ENCODE data around the gene DDN. TPM values are rescaled to one million over a fixed set of nuclear protein-coding genes. Genes with fewer than 3 reads are reported as not detected.

DDN gene
- total RNA-seq, 1 experiment from 2014 or later: 0.17 TPM

GRCh38 chr12:48969833-48970701 is 29.1 kb downstream of the DDN start:
- no peaks in the 10 kb centered on the region for H3K9me2 ChIP-seq (ENCODE audit: insufficient read depth)
- DNase-seq: no peak
- no peaks in the 10 kb centered on the region for H3F3A ChIP-seq (ENCODE audit: insufficient read depth, low read depth)
- no peak overlapping the region for H3K27ac ChIP-seq
- H3K4me3 ChIP-seq: no peak overlapping the region
- CTCF ChIA-PET: no interaction called here
- peaks cover 17% of the 10 kb centered on the region; the same call in 1 of the 2 replicates for H3K27me3 ChIP-seq (ENCODE audit: insufficient read depth, low read depth)
- TF ChIP-seq EZH2 (IDR thresholded peaks at IDR 0.05; ENCODE audit: low read depth): no peak
- TF ChIP-seq, protein P1, sequence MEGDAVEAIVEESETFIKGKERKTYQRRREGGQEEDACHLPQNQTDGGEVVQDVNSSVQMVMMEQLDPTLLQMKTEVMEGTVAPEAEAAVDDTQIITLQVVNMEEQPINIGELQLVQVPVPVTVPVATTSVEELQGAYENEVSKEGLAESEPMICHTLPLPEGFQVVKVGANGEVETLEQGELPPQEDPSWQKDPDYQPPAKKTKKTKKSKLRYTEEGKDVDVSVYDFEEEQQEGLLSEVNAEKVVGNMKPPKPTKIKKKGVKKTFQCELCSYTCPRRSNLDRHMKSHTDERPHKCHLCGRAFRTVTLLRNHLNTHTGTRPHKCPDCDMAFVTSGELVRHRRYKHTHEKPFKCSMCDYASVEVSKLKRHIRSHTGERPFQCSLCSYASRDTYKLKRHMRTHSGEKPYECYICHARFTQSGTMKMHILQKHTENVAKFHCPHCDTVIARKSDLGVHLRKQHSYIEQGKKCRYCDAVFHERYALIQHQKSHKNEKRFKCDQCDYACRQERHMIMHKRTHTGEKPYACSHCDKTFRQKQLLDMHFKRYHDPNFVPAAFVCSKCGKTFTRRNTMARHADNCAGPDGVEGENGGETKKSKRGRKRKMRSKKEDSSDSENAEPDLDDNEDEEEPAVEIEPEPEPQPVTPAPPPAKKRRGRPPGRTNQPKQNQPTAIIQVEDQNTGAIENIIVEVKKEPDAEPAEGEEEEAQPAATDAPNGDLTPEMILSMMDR (conservative IDR thresholded peaks at IDR 0.05): no peak
- BruUV-seq (replicated peaks): no TSS peak
- H3K79me2 ChIP-seq (ENCODE audit: low read depth): no peaks in the 10 kb centered on the region
- intact Hi-C loops (cut with micrococcal nuclease; ENCODE audit: unreplicated experiment): no loop called here
- no peaks in the 10 kb centered on the region for H4K20me1 ChIP-seq (ENCODE audit: insufficient read depth)
- peak overlapping the region; percentile 93; the same call in 1 of the 2 replicates for H3K4me2 ChIP-seq
- H3K36me3 ChIP-seq (ENCODE audit: low read depth): no peaks in the 10 kb centered on the region
- no peak overlapping the region for H2AFZ ChIP-seq
- POLR2A ChIA-PET (ENCODE audit: unreplicated experiment): no interaction called here
- H3K4me1 ChIP-seq (replicated peaks; ENCODE audit: insufficient read depth): peaks cover 8% of the 10 kb centered on the region; the same call in 1 of the 2 replicates
- no peaks in the 10 kb centered on the region for H3K9me3 ChIP-seq (ENCODE audit: insufficient read depth, low read depth)

DNA sequence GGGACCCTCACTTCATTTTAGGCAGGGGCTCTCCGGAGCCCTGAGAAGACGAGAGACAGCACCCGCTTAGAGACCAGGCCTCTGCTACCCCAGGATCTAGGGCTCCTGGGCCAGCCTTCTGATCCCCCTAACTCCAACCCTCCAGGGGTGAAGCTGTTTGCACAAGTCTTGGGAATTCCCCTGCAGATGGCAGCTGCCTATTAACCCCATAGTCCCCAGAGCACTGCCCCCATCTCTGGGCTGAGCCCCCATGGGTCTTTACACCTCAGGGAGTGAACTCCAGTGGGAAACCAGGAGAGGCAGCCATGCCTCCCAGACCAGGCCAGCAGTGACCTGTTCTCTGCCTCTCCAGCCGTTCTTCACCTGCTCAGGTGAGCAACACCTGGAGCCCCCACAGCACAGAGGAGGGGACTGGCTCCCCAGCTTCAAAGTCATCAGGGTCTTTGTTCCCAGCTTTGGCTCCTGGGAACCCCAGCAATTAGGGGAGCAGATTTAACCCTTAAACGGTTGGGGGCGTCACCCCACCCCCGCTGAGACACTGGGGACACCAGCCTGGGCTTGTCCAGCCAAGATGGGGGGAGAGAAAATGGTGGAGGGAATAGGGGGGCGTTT is 29.9 kb downstream of the DDN start:
- CTCF ChIA-PET: interaction anchor here (0.6 kb wide), 1 partner anchor 18 kb away, joined by 6 read pairs; no protein-coding TSS in a partner anchor
- no peak overlapping the region for H3K4me3 ChIP-seq
- intact Hi-C loops (cut with micrococcal nuclease; ENCODE audit: unreplicated experiment): no loop called here
- TF ChIP-seq, protein P1 (conservative IDR thresholded peaks at IDR 0.05): no peak
- TF ChIP-seq EZH2 (IDR thresholded peaks at IDR 0.05; ENCODE audit: low read depth): no peak
- H3F3A ChIP-seq (ENCODE audit: insufficient read depth, low read depth): no peaks in the 10 kb centered on the region
- peaks cover 8% of the 10 kb centered on the region; the same call in 1 of the 2 replicates for H3K4me1 ChIP-seq (replicated peaks; ENCODE audit: insufficient read depth)
- no peaks in the 10 kb centered on the region for H3K9me2 ChIP-seq (ENCODE audit: insufficient read depth)
- no peaks in the 10 kb centered on the region for H3K36me3 ChIP-seq (ENCODE audit: low read depth)
- no peak overlapping the region for H3K27ac ChIP-seq
- no peaks in the 10 kb centered on the region for H3K9me3 ChIP-seq (ENCODE audit: insufficient read depth, low read depth)
- no peak for DNase-seq
- no TSS peak for BruUV-seq (replicated peaks)
- H3K79me2 ChIP-seq (ENCODE audit: low read depth): no peaks in the 10 kb centered on the region
- no peak overlapping the region for H2AFZ ChIP-seq
- no peaks in the 10 kb centered on the region for H4K20me1 ChIP-seq (ENCODE audit: insufficient read depth)
- peaks cover 17% of the 10 kb centered on the region; the same call in 1 of the 2 replicates for H3K27me3 ChIP-seq (ENCODE audit: insufficient read depth, low read depth)
- no peak overlapping the region for H3K4me2 ChIP-seq
- POLR2A ChIA-PET (ENCODE audit: unreplicated experiment): no interaction called here

DNA sequence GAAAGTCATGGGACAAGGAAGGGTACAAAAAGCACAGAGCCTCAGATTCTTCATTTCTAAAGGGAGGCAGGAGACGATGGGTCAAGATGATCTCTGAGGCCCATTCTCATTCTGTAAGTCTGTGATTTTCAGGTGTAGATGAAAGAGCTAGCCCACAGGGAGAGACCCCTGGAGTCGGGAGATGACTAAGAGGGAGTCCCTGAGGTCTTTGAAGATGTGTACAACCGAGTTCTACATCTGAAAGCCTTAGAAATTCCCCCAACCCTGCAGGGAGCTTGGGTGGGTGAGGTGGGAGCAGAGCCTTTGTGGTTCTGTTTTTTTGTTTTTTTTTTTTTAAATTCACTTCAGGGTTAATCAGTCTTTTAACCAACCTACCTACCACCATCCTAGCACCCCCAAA is 30.7 kb downstream of the DDN start:
- no peaks in the 10 kb centered on the region for H3F3A ChIP-seq (ENCODE audit: insufficient read depth, low read depth)
- H4K20me1 ChIP-seq (ENCODE audit: insufficient read depth): no peaks in the 10 kb centered on the region
- no peak for TF ChIP-seq EZH2 (IDR thresholded peaks at IDR 0.05; ENCODE audit: low read depth)
- TF ChIP-seq, protein P1 (conservative IDR thresholded peaks at IDR 0.05): no peak
- no peak overlapping the region for H3K4me2 ChIP-seq
- no peak overlapping the region for H2AFZ ChIP-seq
- peaks cover 8% of the 10 kb centered on the region; the same call in 1 of the 2 replicates for H3K4me1 ChIP-seq (replicated peaks; ENCODE audit: insufficient read depth)
- no peak for DNase-seq
- ChIA-PET POLR2A (ENCODE audit: unreplicated experiment) (interaction anchor here (0.6 to 0.7 kb wide), 3 partner anchors 50 to 296 kb away, joined by 3 to 5 read pairs (median 4); no protein-coding TSS in a partner anchor), CTCF (interaction anchor here (0.5 to 0.6 kb wide), 3 partner anchors 19 to 1000 kb away, joined by 6 to 16 read pairs (median 9); no protein-coding TSS in a partner anchor)
- no peak overlapping the region for H3K27ac ChIP-seq
- peaks cover 17% of the 10 kb centered on the region; the same call in 1 of the 2 replicates for H3K27me3 ChIP-seq (ENCODE audit: insufficient read depth, low read depth)
- H3K36me3 ChIP-seq (ENCODE audit: low read depth): no peaks in the 10 kb centered on the region
- H3K4me3 ChIP-seq: no peak overlapping the region
- intact Hi-C loops (cut with micrococcal nuclease; ENCODE audit: unreplicated experiment): no loop called here
- H3K9me2 ChIP-seq (ENCODE audit: insufficient read depth): no peaks in the 10 kb centered on the region
- H3K9me3 ChIP-seq (ENCODE audit: insufficient read depth, low read depth): no peaks in the 10 kb centered on the region
- no TSS peak for BruUV-seq (replicated peaks)
- no peaks in the 10 kb centered on the region for H3K79me2 ChIP-seq (ENCODE audit: low read depth)

All from PC-9 (cell line).